NOMO-1 treated with DMSO at 0.1 percent for 48 hours (cell line): Measurements from ENCODE around the gene NDUFA13.
A peak's percentile ranks its signal among the peaks of the same experiment; 100 is the strongest.

Experiments used
- DNase-seq: peaks from one replicate; lab custom pipeline; 2025; ENCODE audit not compliant: unreplicated experiment; lab: John Stamatoyannopoulos, UW

The NDUFA13 gene

GRCh38 chr19:19531951-19532805, 16.2 kb downstream of the NDUFA13 start:
- DNase-seq, result no peak

GRCh38 chr19:19532806-19533701, 17.0 kb downstream of the NDUFA13 start:
- DNase-seq, result no peak

- no peak for DNase-seq
Measured at GRCh38 chr19:19533841-19534240, 17.8 kb downstream of the NDUFA13 start.

GRCh38 chr19:19534556-19535265, 18.7 kb downstream of the NDUFA13 start:
- no peak for DNase-seq

GRCh38 chr19:19535311-19536191, 19.5 kb downstream of the NDUFA13 start:
- DNase-seq, result no peak

- DNase-seq, result no peak
Measured at GRCh38 chr19:19537075-19538048, 21.3 kb downstream of the NDUFA13 start.

- DNase-seq, result no peak
Measured at GRCh38 chr19:19538061-19538784, 22.2 kb downstream of the NDUFA13 start, which contains the start of gene CILP2. Gene CILP2, plus strand, starts transcription at chr19:19538265. Its CDS starts 85 bp downstream, at chr19:19538350.

GRCh38 chr19:19538785-19539166, 22.8 kb downstream of the NDUFA13 start:
- no peak for DNase-seq

GRCh38 chr19:19539698-19540063, 23.7 kb downstream of the NDUFA13 start:
- no peak for DNase-seq

- DNase-seq, result no peak
Measured at GRCh38 chr19:19540064-19540714, 24.2 kb downstream of the NDUFA13 start.

- no peak for DNase-seq
Measured at GRCh38 chr19:19540715-19541515, 24.9 kb downstream of the NDUFA13 start.

- DNase-seq, result no peak
Measured at GRCh38 chr19:19541616-19542015, 25.6 kb downstream of the NDUFA13 start.

- peak; percentile 62 for DNase-seq
Measured at GRCh38 chr19:19542507-19542906, 26.5 kb downstream of the NDUFA13 start.

GRCh38 chr19:19543101-19543500, 27.1 kb downstream of the NDUFA13 start:
- DNase-seq, result no peak

GRCh38 chr19:19543640-19544039, 27.6 kb downstream of the NDUFA13 start:
- no peak for DNase-seq

- DNase-seq, result no peak
Measured at GRCh38 chr19:19544257-19544953, 28.4 kb downstream of the NDUFA13 start.
